Fibroblast of pulmonary artery (primary cell): ENCODE results near the gene UBE3C.

ENCODE experiments used
- DNase-seq: peaks from one replicate; pipeline ENCODE4 v3.0.0-alpha.2; 2010; ENCODE audit warnings: low read depth
- H3K4me3 ChIP-seq: replicated peaks from 2 replicates; pipeline ENCODE4 v1.5.1; 2011; ENCODE audit warnings: low read depth, mild to moderate bottlenecking, control low read depth, low read length, moderate library complexity
- CTCF ChIP-seq: IDR thresholded peaks from 2 replicates; pipeline ENCODE4 v1.5.1; 2011; ENCODE audit warnings: mild to moderate bottlenecking, control low read depth, low read length, inconsistent platforms; ENCODE audit errors: missing control alignments

The UBE3C gene

GRCh38 chr7:157189405-157189804 lies 50.7 kb downstream of the UBE3C start:
- no peak for TF ChIP-seq CTCF
- no peak overlapping the region for H3K4me3 ChIP-seq
- DNase-seq, result no peak

GRCh38 chr7:157192861-157193260 lies 54.1 kb downstream of the UBE3C start:
- TF ChIP-seq CTCF, result no peak
- no peak for DNase-seq
- H3K4me3 ChIP-seq, result no peak overlapping the region

- no peak for DNase-seq
- H3K4me3 ChIP-seq, result no peak overlapping the region
- TF ChIP-seq CTCF, result no peak
Measured at GRCh38 chr7:157193274-157193673, 54.5 kb downstream of the UBE3C start.

- DNase-seq, result no peak
- H3K4me3 ChIP-seq, result no peak overlapping the region
- TF ChIP-seq CTCF, result no peak
Measured at GRCh38 chr7:157194948-157195347, 56.2 kb downstream of the UBE3C start.

- H3K4me3 ChIP-seq, result no peak overlapping the region
- no peak for DNase-seq
- no peak for TF ChIP-seq CTCF
Measured at GRCh38 chr7:157195868-157196267, 57.1 kb downstream of the UBE3C start.

- H3K4me3 ChIP-seq, result no peak overlapping the region
- TF ChIP-seq CTCF, result no peak
- DNase-seq, result no peak
Measured at GRCh38 chr7:157204134-157204533, 65.4 kb downstream of the UBE3C start.

GRCh38 chr7:157205438-157205837 lies 66.7 kb downstream of the UBE3C start:
- TF ChIP-seq CTCF, result no peak

More at GRCh38 chr7:157205438-157205837, 66.7 kb downstream of the UBE3C start:
- no peak overlapping the region for H3K4me3 ChIP-seq
- no peak for DNase-seq
